ENCODE results near the gene CFAP299.
"Not testable (repeated sequence)": the region's sequence is repeated elsewhere in the genome, so short reads cannot be mapped to it uniquely, and the experiment has no call there.

DNA sequence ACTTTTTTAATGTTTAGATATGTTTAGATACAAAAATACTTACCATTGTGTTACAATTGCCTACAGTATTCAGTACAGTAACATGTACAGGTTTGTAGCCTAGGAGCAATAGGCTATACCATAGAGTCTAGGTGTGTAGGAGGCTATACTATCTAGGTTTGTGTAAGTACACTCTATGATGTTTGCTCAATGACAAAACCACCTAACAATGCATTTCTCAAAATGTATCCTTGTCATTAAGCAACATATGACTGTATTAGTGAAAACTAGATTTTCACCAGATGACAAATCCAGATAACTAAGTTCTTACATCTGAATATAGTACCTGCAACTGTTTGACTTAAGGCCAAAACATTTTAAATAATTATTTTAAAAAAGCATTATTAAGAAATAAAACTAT is 19.7 kb upstream of the CFAP299 start:
- TF ChIP-seq CTCF, POLR2A (IDR thresholded peaks at IDR 0.05): not testable (repeated sequence)

Measured in Peyer's patch (tissue), 4 donors.